HEK293T (cell line): ENCODE results near the gene MTMR12.

ENCODE experiments used
- ARNT ChIP-seq: fragments of 450-650 bp; IDR thresholded peaks from 2 replicates; pipeline ENCODE4 v1.6.1; 2017; ENCODE audit warnings: mild to moderate bottlenecking
- BHLHE40 ChIP-seq: fragments of 450-650 bp; IDR thresholded peaks from 2 replicates; pipeline ENCODE4 v1.6.1; 2016; ENCODE audit warnings: mild to moderate bottlenecking, moderate library complexity, borderline replicate concordance
- ELF4 ChIP-seq: fragments of 450-650 bp; IDR thresholded peaks from 2 replicates; pipeline ENCODE4 v1.6.1; 2017; ENCODE audit warnings: antibody characterized with exemption
- HDGF ChIP-seq: fragments of 450-650 bp; IDR thresholded peaks from 2 replicates; pipeline ENCODE4 v1.6.1; 2017; ENCODE audit warnings: antibody characterized with exemption, borderline replicate concordance
- L3MBTL2 ChIP-seq: fragments of 450-650 bp; conservative IDR thresholded peaks from 2 replicates; pipeline ENCODE4 v1.6.1; 2016; ENCODE audit warnings: mild to moderate bottlenecking
- LEF1 ChIP-seq: fragments of 450-650 bp; IDR thresholded peaks from 2 replicates; pipeline ENCODE4 v1.6.1; 2017; ENCODE audit warnings: mild to moderate bottlenecking, borderline replicate concordance
- NFRKB ChIP-seq: fragments of 450-650 bp; IDR thresholded peaks from 2 replicates; pipeline ENCODE4 v1.6.1; 2016; ENCODE audit warnings: mild to moderate bottlenecking, moderate library complexity
- SP1 ChIP-seq: fragments of 450-650 bp; IDR thresholded peaks from 2 replicates; pipeline ENCODE4 v1.6.1; 2017
- TARDBP ChIP-seq: fragments of 450-650 bp; IDR thresholded peaks from 2 replicates; pipeline ENCODE4 v1.6.1; 2016

DNA sequence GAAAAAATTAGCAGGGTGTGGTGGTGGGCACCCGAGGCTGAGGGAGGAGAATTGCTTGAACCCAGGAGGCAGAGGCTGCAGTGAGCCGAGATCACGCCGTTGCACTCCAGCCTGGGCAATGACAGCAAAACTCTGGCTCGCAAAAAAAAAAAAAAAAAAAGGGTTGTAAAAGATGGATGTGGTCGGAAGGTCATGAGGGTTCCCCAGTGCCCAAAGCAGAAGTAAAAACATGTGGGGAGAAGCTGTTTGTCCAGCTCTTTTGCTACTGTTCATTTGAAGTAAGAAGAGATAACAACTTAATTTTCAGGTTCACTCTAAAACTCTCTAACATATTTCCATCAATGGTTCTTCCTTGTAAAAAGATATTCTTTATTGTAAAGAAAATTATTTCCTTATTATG lies 81.5 kb downstream of the MTMR12 start:
- TF ChIP-seq ELF4 (no peak), TARDBP (no peak), ARNT (no peak), L3MBTL2 (no peak), LEF1 (no peak), HDGF (no peak), BHLHE40 (no peak), SP1 (no peak), NFRKB (no peak)
